ENCODE measurements around the gene UTP14A. TPM values are rescaled to one million over a fixed set of nuclear protein-coding genes. Genes with fewer than 3 reads are reported as not detected.
A peak's percentile ranks its signal among the peaks of the same experiment; 100 is the strongest.

Gene UTP14A
- total RNA-seq, 1 donor from 2014 or later: 14.0 TPM

GRCh38 chrX:129953881-129954280 is 47.9 kb downstream of the UTP14A start:
- no peak for TF ChIP-seq CTCF (IDR thresholded peaks at IDR 0.05; ENCODE audit: insufficient read depth, low read length, severe bottlenecking)
- no peak overlapping the region for H3K4me3 ChIP-seq (ENCODE audit: low read depth, low read length)
- H3K27me3 ChIP-seq (ENCODE audit: control insufficient read depth, insufficient read depth, low read length): no peaks in the 10 kb centered on the region
- FAIRE-seq: no peak
- no peak for DNase-seq (ENCODE audit: low read depth)
- H3K36me3 ChIP-seq (ENCODE audit: control insufficient read depth, insufficient read depth, low read length): no peaks in the 10 kb centered on the region

GRCh38 chrX:129954804-129955203 is 48.8 kb downstream of the UTP14A start:
- DNase-seq (ENCODE audit: low read depth) (no peak), FAIRE-seq (no peak)
- Histone ChIP-seq H3K27me3 (ENCODE audit: control insufficient read depth, insufficient read depth, low read length) (no peaks in the 10 kb centered on the region), H3K36me3 (ENCODE audit: control insufficient read depth, insufficient read depth, low read length) (no peaks in the 10 kb centered on the region), H3K4me3 (ENCODE audit: low read depth, low read length) (no peak overlapping the region)
- no peak for TF ChIP-seq CTCF (IDR thresholded peaks at IDR 0.05; ENCODE audit: insufficient read depth, low read length, severe bottlenecking)

GRCh38 chrX:129955682-129956081 is 49.7 kb downstream of the UTP14A start:
- no peak for TF ChIP-seq CTCF (IDR thresholded peaks at IDR 0.05; ENCODE audit: insufficient read depth, low read length, severe bottlenecking)
- FAIRE-seq (no peak), DNase-seq (ENCODE audit: low read depth) (no peak)

GRCh38 chrX:129956145-129956544 is 50.2 kb downstream of the UTP14A start:
- Histone ChIP-seq H3K4me3 (ENCODE audit: low read depth, low read length) (no peak overlapping the region), H3K36me3 (ENCODE audit: control insufficient read depth, insufficient read depth, low read length) (no peaks in the 10 kb centered on the region), H3K27me3 (ENCODE audit: control insufficient read depth, insufficient read depth, low read length) (no peaks in the 10 kb centered on the region)
- no peak for FAIRE-seq
- no peak for DNase-seq (ENCODE audit: low read depth)
- TF ChIP-seq CTCF (IDR thresholded peaks at IDR 0.05; ENCODE audit: insufficient read depth, low read length, severe bottlenecking): no peak

More at GRCh38 chrX:129955682-129956081, 49.7 kb downstream of the UTP14A start:
- no peak overlapping the region for H3K4me3 ChIP-seq (ENCODE audit: low read depth, low read length)
- no peaks in the 10 kb centered on the region for H3K27me3 ChIP-seq (ENCODE audit: control insufficient read depth, insufficient read depth, low read length)
- H3K36me3 ChIP-seq (ENCODE audit: control insufficient read depth, insufficient read depth, low read length): no peaks in the 10 kb centered on the region

GRCh38 chrX:129956765-129957164 is 50.8 kb downstream of the UTP14A start:
- Histone ChIP-seq H3K4me3 (ENCODE audit: low read depth, low read length) (peak overlapping the region; percentile 36), H3K27me3 (ENCODE audit: control insufficient read depth, insufficient read depth, low read length) (no peaks in the 10 kb centered on the region), H3K36me3 (ENCODE audit: control insufficient read depth, insufficient read depth, low read length) (no peaks in the 10 kb centered on the region)
- FAIRE-seq (no peak), DNase-seq (ENCODE audit: low read depth) (no peak)
- TF ChIP-seq CTCF (IDR thresholded peaks at IDR 0.05; ENCODE audit: insufficient read depth, low read length, severe bottlenecking): no peak
